ENCODE results near the gene SHROOM2. TPM values are rescaled to one million over a fixed set of nuclear protein-coding genes. Genes with fewer than 3 reads are reported as not detected.

The SHROOM2 gene
- total RNA-seq, 1 donor from 2014 or later = 9.6 TPM

GRCh38 chrX:9816084-9816700 is 30.0 kb downstream of the SHROOM2 start:
- ATAC-seq (no peak), DNase-seq (no peak)
- H3K4me1 ChIP-seq = no peaks in the 10 kb centered on the region
- no peaks in the 10 kb centered on the region for H3K9me3 ChIP-seq
- no peaks in the 10 kb centered on the region for H3K36me3 ChIP-seq
- no peaks in the 10 kb centered on the region for H3K27me3 ChIP-seq
- H3K27ac ChIP-seq = no peak overlapping the region
- intact Hi-C loops (cut with DNase I) = no loop called here
- no peak for TF ChIP-seq CTCF (IDR thresholded peaks at IDR 0.05)
- H3K4me3 ChIP-seq = no peak overlapping the region

- no peaks in the 10 kb centered on the region for H3K36me3 ChIP-seq
- DNase-seq = no peak
- H3K27me3 ChIP-seq = no peaks in the 10 kb centered on the region
These were observed 35.3 kb downstream of the SHROOM2 start for GRCh38 chrX:9821572-9821971.

GRCh38 chrX:9824554-9824953 is 38.3 kb downstream of the SHROOM2 start:
- no peaks in the 10 kb centered on the region for H3K4me1 ChIP-seq
- H3K4me3 ChIP-seq = no peak overlapping the region
- H3K36me3 ChIP-seq = no peaks in the 10 kb centered on the region
- H3K27me3 ChIP-seq = no peaks in the 10 kb centered on the region
- ATAC-seq = no peak
- no peaks in the 10 kb centered on the region for H3K9me3 ChIP-seq
- no peak for DNase-seq
- intact Hi-C loops (cut with DNase I) = no loop called here
- TF ChIP-seq CTCF (IDR thresholded peaks at IDR 0.05) = no peak
- no peak overlapping the region for H3K27ac ChIP-seq

More at GRCh38 chrX:9821572-9821971, 35.3 kb downstream of the SHROOM2 start:
- no peak for TF ChIP-seq CTCF (IDR thresholded peaks at IDR 0.05)
- intact Hi-C loops (cut with DNase I) = no loop called here
- Histone ChIP-seq H3K27ac (no peak overlapping the region), H3K9me3 (no peaks in the 10 kb centered on the region), H3K4me1 (no peaks in the 10 kb centered on the region), H3K4me3 (no peak overlapping the region)
- no peak for ATAC-seq

GRCh38 chrX:9825129-9825790 is 39.0 kb downstream of the SHROOM2 start:
- H3K36me3 ChIP-seq = no peaks in the 10 kb centered on the region
- H3K27me3 ChIP-seq = no peaks in the 10 kb centered on the region
- no peaks in the 10 kb centered on the region for H3K4me1 ChIP-seq
- DNase-seq (no peak), ATAC-seq (no peak)
- H3K27ac ChIP-seq = no peak overlapping the region
- no peak for TF ChIP-seq CTCF (IDR thresholded peaks at IDR 0.05)
- no peak overlapping the region for H3K4me3 ChIP-seq
- no peaks in the 10 kb centered on the region for H3K9me3 ChIP-seq
- intact Hi-C loops (cut with DNase I) = no loop called here

- no peak for DNase-seq
- Histone ChIP-seq H3K4me3 (no peak overlapping the region), H3K27me3 (no peaks in the 10 kb centered on the region), H3K4me1 (no peaks in the 10 kb centered on the region), H3K9me3 (no peaks in the 10 kb centered on the region), H3K36me3 (no peaks in the 10 kb centered on the region), H3K27ac (no peak overlapping the region)
- ATAC-seq = no peak
- no peak for TF ChIP-seq CTCF (IDR thresholded peaks at IDR 0.05)
- intact Hi-C loops (cut with DNase I) = no loop called here
These were observed 39.7 kb downstream of the SHROOM2 start for GRCh38 chrX:9825966-9826365.

Measured in upper lobe of right lung (tissue), 1 donor.